ENCODE measurements around the gene OR10H4.

DNA sequence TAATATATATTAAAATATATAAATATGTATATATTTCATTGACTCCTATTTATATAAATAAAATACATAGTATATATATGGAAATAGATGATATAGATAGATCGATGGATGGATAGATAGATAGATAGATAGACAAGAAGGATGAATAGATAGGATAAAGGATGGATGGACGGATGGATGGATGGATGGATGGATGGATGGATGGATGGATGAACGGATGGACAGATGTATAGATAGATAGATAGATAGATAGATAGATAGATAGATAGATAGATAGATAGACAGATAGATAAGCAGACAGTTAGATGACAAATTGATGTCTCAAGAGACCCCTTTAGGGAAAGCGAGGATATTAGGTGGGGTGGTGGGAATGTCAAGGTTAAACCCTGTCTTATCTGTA lies 29.6 kb upstream of the OR10H4 start:
- TF ChIP-seq EZH2 (IDR thresholded peaks at IDR 0.05; ENCODE audit: low read length, missing control alignments), result no peak
- TF ChIP-seq, protein P1, sequence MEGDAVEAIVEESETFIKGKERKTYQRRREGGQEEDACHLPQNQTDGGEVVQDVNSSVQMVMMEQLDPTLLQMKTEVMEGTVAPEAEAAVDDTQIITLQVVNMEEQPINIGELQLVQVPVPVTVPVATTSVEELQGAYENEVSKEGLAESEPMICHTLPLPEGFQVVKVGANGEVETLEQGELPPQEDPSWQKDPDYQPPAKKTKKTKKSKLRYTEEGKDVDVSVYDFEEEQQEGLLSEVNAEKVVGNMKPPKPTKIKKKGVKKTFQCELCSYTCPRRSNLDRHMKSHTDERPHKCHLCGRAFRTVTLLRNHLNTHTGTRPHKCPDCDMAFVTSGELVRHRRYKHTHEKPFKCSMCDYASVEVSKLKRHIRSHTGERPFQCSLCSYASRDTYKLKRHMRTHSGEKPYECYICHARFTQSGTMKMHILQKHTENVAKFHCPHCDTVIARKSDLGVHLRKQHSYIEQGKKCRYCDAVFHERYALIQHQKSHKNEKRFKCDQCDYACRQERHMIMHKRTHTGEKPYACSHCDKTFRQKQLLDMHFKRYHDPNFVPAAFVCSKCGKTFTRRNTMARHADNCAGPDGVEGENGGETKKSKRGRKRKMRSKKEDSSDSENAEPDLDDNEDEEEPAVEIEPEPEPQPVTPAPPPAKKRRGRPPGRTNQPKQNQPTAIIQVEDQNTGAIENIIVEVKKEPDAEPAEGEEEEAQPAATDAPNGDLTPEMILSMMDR (conservative IDR thresholded peaks at IDR 0.05 in 1 of 2, IDR thresholded peaks at IDR 0.05 in 1 of 2; ENCODE audit: low read depth in 1 of 2, low read length in 2 of 2), result no peak
